ENCODE data around the gene FMNL2. TPM values are rescaled to one million over a fixed set of nuclear protein-coding genes. Genes with fewer than 3 reads are reported as not detected.
A peak's percentile ranks its signal among the peaks of the same experiment; 100 is the strongest.

FMNL2 gene
- polyA plus RNA-seq, 3 donors = 0.28 to 3.2 (median 0.71) TPM

DNA sequence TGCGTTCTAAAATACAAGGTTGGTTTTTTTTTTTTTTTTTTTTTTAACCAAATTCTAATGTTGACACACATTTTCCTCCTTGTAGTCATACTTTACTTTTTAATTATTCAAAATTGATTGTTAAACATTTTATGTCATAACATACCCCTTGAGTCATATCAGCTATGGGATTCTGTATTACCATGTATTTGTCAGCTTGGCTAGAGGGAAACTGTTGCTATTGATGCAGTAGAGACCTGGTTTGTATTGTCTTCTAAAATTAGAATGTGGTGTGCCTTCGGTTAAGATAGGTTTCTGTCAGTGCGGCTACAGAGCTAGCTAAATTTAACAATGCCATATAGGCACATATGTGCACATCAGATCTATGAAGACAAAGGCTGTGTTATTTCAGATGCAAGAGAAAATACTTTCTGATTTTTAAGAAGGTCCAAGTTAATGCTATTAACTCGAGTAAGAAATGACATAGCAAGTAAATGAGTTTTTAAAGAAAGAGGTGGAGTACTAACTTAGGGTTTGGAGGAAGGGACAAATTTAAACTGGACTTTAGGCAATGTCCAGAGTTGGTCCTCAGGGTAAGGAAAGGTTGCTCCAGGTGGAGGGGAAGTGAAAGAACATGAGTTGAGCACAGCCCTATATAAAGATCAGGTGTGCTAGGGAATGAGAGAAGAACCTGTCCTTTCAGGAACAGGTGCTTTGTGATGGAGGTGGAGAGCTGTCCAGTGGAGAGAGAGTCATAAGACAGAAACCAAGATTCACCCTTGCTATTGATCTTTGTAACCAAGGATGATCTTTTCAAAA is 230.0 kb downstream of the FMNL2 start:
- H4K20me1 ChIP-seq (ENCODE audit: insufficient read depth, low read length) = no peaks in the 10 kb centered on the region
- no peak overlapping the region for H2AFZ ChIP-seq (ENCODE audit: insufficient read depth, low read depth, low read length, poor library complexity, severe bottlenecking)
- DNase-seq = no peak
- Mint-ChIP-seq H3K9me3 (no peaks in the 10 kb centered on the region), H3K4me1 (peaks cover 4% of the 10 kb centered on the region), H3K4me3 (no peak overlapping the region), H3K27me3 (ENCODE audit: low read depth in 3 of 3) (peaks cover 0 to 2% (median 0%) of the 10 kb centered on the region in 3 donors), H3K27ac (peak overlapping the region in 2 of 7 donors; percentile 8 to 71), H3K36me3 (no peaks in the 10 kb centered on the region)
- H3K9me3 ChIP-seq (replicated peaks in 1 of 2; ENCODE audit: control insufficient read depth in 1 of 2, insufficient read depth in 1 of 2, low read length in 2 of 2) = no peaks in the 10 kb centered on the region
- peaks cover 3 to 4% of the 10 kb centered on the region in 2 donors for H3K4me1 ChIP-seq (ENCODE audit: control insufficient read depth in 1 of 2, insufficient read depth in 2 of 2, low read length in 2 of 2)
- H3K36me3 ChIP-seq (replicated peaks in 1 of 2; ENCODE audit: control insufficient read depth in 1 of 2, insufficient read depth in 2 of 2, low read length in 2 of 2) = no peaks in the 10 kb centered on the region
- intact Hi-C loops (cut with micrococcal nuclease) = no loop called here
- no peak overlapping the region for H3K9ac ChIP-seq (ENCODE audit: insufficient read depth, low read length, poor library complexity, severe bottlenecking)
- H3K27ac ChIP-seq (ENCODE audit: low read depth in 1 of 2, low read length in 2 of 2) = no peak overlapping the region
- no peaks in the 10 kb centered on the region for H3K27me3 ChIP-seq (ENCODE audit: control insufficient read depth in 2 of 2, insufficient read depth in 2 of 2, low read length in 2 of 2)
- WGBS (ENCODE audit: insufficient coverage) = 100% methylated on average over 1 of the region's 4 CpGs
- no peak overlapping the region for H3K4me2 ChIP-seq (replicated peaks; ENCODE audit: extremely low read depth, low read length, poor library complexity, severe bottlenecking)
- H3K79me2 ChIP-seq (ENCODE audit: insufficient read depth, low read length) = no peaks in the 10 kb centered on the region
- TF ChIP-seq CTCF (IDR thresholded peaks at IDR 0.05) = no peak
- H3K4me3 ChIP-seq (replicated peaks in 1 of 3; ENCODE audit: low read depth in 2 of 3, low read length in 3 of 3) = no peak overlapping the region

DNA sequence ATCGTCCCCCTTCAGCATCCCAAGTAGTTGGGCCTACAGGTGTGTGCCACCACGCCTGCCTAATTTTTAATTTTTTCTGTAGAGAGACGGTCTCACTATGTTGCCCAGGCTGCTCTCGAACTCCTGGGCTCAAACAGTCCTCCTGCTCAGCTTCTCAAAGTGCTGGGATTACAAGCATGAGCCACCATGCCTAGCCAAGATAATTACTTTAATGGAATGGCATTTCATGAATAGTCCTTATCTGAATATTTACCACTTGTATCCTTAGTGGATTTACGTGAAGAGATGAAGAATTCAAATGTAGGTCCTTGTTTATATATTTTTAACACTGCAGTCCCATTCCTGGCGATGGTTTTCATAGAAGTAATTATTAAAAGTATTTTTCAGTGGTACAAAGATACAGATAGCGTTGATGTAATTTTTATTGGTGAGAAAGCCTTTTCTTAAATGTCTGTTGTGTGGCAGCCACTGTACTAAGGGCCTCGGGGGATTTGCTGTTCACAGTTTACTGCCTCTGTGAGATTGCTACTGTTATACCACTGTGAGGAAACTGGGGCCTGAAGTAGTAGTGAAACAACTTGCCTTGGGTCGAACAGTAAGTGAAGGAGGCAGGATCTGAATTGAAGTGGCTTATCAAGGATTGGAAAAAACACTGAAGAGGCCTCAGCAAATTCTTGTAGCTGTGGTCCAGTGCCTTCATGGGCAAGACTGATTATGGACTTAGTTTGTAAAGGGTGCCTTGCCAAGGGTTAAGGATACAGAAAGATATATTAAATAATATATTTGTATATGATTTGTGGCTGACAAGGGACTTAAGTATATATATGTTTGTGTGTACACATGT is 231.1 kb downstream of the FMNL2 start:
- Histone ChIP-seq H3K4me3 (replicated peaks in 1 of 3; ENCODE audit: low read depth in 2 of 3, low read length in 3 of 3) (no peak overlapping the region), H3K9ac (ENCODE audit: insufficient read depth, low read length, poor library complexity, severe bottlenecking) (no peak overlapping the region), H2AFZ (ENCODE audit: insufficient read depth, low read depth, low read length, poor library complexity, severe bottlenecking) (no peak overlapping the region), H3K4me1 (ENCODE audit: control insufficient read depth in 1 of 2, insufficient read depth in 2 of 2, low read length in 2 of 2) (peaks cover 3 to 4% of the 10 kb centered on the region in 2 donors), H3K4me2 (replicated peaks; ENCODE audit: extremely low read depth, low read length, poor library complexity, severe bottlenecking) (no peak overlapping the region), H4K20me1 (ENCODE audit: insufficient read depth, low read length) (no peaks in the 10 kb centered on the region), H3K9me3 (replicated peaks in 1 of 2; ENCODE audit: control insufficient read depth in 1 of 2, insufficient read depth in 1 of 2, low read length in 2 of 2) (no peaks in the 10 kb centered on the region), H3K27me3 (ENCODE audit: control insufficient read depth in 2 of 2, insufficient read depth in 2 of 2, low read length in 2 of 2) (no peaks in the 10 kb centered on the region), H3K27ac (ENCODE audit: low read depth in 1 of 2, low read length in 2 of 2) (no peak overlapping the region), H3K79me2 (ENCODE audit: insufficient read depth, low read length) (no peaks in the 10 kb centered on the region), H3K36me3 (replicated peaks in 1 of 2; ENCODE audit: control insufficient read depth in 1 of 2, insufficient read depth in 2 of 2, low read length in 2 of 2) (no peaks in the 10 kb centered on the region)
- no peaks in the 10 kb centered on the region for H3K36me3 Mint-ChIP-seq
- no peak for DNase-seq
- H3K4me1 Mint-ChIP-seq = peaks cover 7% of the 10 kb centered on the region
- no peak for TF ChIP-seq CTCF (IDR thresholded peaks at IDR 0.05)
- H3K27ac Mint-ChIP-seq = peak overlapping the region in 1 of 7 donors; percentile 9
- WGBS (ENCODE audit: insufficient coverage) = 93% methylated on average over 5 of the region's 9 CpGs
- H3K9me3 Mint-ChIP-seq = no peaks in the 10 kb centered on the region
- intact Hi-C loops (cut with micrococcal nuclease) = no loop called here
- no peak overlapping the region for H3K4me3 Mint-ChIP-seq
- peaks cover 0 to 2% (median 0%) of the 10 kb centered on the region in 3 donors for H3K27me3 Mint-ChIP-seq (ENCODE audit: low read depth in 3 of 3)
